Ramos (cell line): ENCODE results near the gene VPS52.

ENCODE experiments used
- in situ Hi-C: fragments of 300-500 bp; cut with MboI; formaldehyde crosslinking; loops from one replicate; pipeline ENCODE4 v1.14.3; 2022; ENCODE audit warnings: low sequenced_read_pairs; ENCODE audit not compliant: unreplicated experiment

VPS52 gene

DNA sequence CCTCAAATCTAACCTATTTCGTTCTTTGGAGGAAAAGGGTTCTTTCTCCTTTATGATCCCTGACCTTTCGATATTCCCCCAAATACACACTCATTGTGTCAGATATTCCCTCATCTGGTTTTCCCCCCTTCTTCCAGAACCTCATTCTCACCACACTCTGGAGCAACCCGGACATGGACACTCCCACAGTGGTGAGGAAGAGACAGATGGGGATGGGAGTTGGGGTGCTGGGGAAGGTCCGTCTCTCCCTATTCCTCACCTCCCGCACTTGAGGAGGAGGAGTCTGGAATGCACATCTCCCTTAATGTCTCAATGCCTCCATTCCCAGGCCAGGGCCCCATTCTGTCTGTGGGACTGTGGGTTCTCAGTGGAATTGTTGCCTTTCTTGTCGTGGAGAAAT lies 69.7 kb downstream of the VPS52 start:
- in situ Hi-C loops: no loop called here

DNA sequence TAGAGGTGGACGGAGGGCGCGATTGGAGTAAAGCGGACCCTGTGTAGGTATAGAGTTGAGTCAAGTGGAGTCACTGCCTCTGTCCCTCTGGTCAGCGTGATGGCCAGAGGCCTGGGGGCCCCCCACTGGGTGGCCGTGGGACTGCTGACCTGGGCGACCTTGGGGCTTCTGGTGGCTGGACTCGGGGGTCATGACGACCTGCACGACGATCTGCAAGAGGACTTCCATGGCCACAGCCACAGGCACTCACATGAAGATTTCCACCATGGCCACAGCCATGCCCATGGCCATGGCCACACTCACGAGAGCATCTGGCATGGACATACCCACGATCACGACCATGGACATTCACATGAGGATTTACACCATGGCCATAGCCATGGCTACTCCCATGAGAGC lies 70.5 kb downstream of the VPS52 start:
- in situ Hi-C loops: no loop called here
